ENCODE measurements around the gene WDR46.

DNA sequence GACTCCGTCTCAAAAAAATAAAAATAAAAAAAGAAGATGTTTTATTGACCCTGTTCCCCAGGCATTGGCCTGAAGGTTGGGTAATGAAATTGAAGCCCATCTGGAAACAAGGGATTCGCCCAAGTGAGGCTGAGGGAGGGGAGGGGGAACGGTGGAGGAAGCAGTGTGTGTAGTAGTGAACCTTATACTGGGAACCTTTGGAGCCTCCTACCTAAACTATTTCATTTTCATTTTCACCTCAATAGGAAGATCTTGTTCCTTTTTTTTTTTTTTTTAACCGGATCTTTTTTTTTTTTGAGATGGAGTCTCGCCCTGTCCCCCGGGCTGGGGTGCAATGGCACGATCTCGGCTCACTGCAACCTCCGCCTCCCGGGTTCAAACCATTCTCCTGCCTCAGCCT, 41.7 kb upstream of the WDR46 start:
- TF ChIP-seq, protein P1, sequence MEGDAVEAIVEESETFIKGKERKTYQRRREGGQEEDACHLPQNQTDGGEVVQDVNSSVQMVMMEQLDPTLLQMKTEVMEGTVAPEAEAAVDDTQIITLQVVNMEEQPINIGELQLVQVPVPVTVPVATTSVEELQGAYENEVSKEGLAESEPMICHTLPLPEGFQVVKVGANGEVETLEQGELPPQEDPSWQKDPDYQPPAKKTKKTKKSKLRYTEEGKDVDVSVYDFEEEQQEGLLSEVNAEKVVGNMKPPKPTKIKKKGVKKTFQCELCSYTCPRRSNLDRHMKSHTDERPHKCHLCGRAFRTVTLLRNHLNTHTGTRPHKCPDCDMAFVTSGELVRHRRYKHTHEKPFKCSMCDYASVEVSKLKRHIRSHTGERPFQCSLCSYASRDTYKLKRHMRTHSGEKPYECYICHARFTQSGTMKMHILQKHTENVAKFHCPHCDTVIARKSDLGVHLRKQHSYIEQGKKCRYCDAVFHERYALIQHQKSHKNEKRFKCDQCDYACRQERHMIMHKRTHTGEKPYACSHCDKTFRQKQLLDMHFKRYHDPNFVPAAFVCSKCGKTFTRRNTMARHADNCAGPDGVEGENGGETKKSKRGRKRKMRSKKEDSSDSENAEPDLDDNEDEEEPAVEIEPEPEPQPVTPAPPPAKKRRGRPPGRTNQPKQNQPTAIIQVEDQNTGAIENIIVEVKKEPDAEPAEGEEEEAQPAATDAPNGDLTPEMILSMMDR (IDR thresholded peaks at IDR 0.05; ENCODE audit: low read length) = no peak
- no peak for TF ChIP-seq EZH2 (IDR thresholded peaks at IDR 0.05; ENCODE audit: borderline replicate concordance, low read length)
